A204.1 (cell line): ENCODE results near the gene SRP68.

Experiments used
- FAIRE-seq: peaks from 2 replicates; lab custom pipeline; 2012; peaks lifted over from hg19 to GRCh38; lab: Jason Lieb, UNC

SRP68 gene

DNA sequence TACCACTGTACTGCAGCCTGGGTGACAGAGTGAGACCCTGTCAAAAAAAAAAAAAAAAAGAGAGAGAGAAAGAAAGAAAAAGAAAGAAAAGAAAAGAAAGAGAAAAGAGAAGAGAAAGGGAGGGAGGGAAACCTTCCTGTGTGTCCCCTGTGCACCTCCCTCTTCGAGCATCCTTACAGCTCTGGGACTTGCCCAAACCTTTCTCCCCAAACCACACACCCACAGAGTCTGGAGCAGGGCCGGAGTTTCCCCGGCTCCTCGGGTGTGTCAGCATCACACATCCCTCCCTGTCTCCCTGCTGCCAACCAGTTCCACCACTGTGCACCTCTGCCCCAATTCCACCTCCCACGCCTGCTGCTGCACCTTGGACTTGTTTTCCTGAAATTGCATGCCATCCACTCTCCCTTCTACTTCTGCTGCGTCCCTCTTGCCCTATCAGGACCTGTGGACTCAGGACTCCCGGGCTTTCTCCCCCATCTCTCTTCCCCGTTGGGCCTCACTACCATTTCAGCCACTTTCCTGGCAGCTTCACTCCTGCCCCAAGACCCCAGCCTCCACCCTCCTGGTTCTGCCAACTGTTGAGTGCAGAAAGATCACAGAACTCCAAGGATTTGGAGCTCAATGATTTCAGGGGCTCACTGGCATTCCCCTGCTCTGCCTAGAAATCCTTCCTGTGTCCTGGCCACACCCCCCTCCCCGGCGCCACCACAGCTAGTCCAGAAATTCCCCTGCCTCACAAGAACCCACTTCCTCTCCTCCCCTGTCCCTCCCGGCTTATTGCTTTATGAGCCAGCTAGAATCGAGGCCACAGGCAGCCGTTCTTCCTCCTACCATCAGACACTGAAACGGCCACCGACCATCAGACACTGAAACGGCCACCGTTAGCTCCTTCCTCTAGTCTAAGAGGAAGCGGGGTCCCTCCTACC is 75.4 kb downstream of the SRP68 start:
- FAIRE-seq, result no peak

DNA sequence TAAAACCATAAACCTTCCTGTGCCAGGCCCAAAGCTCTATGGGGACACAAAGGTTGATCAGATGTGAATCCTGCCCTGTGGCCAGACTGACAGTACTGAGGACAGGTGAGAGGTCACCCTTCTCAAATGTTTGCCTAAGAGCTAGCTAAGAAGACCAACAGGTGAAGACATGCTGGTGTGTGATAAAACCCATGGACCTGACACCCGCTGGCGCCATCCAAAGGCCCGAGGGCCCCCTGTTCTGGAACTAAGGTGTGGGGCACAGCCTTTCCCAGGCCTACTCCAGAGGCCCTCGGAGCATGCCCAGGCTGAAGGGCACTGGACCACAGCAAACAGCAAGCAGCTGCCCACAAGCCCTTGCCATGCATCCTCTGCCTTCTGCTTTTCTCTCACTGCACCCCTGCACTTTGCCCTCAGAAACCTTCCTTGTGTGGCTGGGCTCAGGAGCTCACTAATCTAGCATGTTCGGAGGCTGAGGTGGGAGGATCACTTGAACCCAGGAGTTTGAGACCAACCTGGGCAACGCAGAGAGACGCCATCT is 76.9 kb downstream of the SRP68 start:
- FAIRE-seq, result no peak

DNA sequence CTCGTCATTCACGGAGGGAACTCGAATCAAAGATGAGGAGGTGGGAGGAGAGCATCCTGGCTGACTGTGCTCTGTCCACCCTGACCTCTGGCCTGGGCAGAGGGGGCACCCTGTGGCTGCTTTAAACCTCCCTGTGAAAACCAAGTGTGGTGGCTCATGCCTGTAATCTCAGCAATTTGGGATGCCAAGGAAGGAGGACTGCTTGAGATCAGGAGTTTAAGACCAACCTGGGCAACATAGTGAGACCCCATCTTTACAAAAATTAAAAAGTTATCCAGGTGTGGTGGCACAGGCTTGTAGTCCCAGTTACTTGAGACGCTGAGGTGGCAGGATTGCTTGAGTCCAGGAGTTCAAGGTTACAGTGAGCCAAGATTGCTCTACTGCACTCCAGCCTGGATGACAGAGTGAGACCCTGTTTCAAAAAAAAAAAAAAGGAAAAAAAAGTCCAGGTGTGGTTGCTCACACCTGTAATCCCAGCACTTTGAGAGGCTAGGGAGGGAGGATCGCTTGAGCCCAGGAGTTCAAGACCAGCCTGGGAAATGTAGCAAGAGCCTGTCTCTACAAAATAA is 77.4 kb downstream of the SRP68 start:
- no peak for FAIRE-seq

DNA sequence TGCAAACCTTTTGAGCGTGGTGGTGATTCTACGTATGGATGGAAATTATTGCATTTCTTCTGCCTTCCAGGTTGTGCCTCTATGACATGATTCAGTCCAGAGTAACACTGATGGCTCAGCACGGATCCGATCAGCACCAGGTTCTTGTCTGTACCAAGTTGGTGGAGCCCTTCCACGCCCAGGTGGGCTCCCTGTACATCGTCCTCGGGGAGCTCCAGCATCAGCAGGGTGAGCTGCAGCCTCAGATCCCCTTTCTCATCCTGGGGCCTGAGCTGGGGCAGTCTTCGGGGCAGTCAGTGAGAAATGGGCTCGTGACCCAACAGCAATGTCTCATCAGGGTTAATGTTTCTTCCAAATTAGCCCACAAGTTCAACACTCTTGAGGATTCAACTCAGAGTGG is 80.9 kb downstream of the SRP68 start:
- no peak for FAIRE-seq
